HG03558 (cell line): Measurements from ENCODE around the gene POMGNT1.
"Not testable (repeated sequence)": the region's sequence is repeated elsewhere in the genome, so short reads cannot be mapped to it uniquely, and the experiment has no call there.

Experiments
- ATAC-seq: cut with Tn5 transposase; IDR thresholded peaks from one replicate; pipeline ENCODE4 v1.9.1; 2021; ENCODE audit warnings: moderate number of reproducible peaks; ENCODE audit not compliant: unreplicated experiment; ENCODE audit errors: extremely low read depth

Gene POMGNT1

GRCh38 chr1:46197964-46198811, at the start of gene POMGNT1:
TSS of gene POMGNT1 (minus strand) at chr1:46198434. CDS start at chr1:46197821, 613 bp downstream.
- peak; percentile 41 for ATAC-seq

- peak; percentile 86 for ATAC-seq
Observed at GRCh38 chr1:46247436-46248121, 49.3 kb upstream of the POMGNT1 start, which contains the start of gene RAD54L. TSS of gene RAD54L (plus strand) at chr1:46247763. CDS start at chr1:46248406, 643 bp downstream.

- ATAC-seq: peak; percentile 17
Observed at GRCh38 chr1:46246548-46247435, 48.6 kb upstream of the POMGNT1 start.

DNA sequence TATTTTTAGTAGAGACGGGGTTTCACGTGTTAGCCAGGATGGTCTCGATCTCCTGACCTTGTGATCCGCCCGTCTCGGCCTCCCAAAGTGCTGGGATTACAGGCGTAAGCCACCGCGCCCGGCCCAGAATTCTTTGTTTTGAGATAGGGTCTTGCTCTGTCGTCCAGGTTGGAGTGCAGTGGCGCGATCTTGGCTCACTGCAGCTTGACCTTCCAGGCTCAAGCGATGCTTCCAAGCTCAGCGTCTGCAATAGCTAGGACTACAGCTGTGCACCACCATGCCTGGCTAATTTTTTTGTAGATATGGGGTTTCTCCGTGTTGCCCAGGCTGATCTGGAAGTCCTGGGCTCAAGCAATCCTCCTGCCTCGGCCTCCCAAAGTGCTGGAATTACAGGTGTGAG, 47.9 kb upstream of the POMGNT1 start:
- ATAC-seq: not testable (repeated sequence)

DNA sequence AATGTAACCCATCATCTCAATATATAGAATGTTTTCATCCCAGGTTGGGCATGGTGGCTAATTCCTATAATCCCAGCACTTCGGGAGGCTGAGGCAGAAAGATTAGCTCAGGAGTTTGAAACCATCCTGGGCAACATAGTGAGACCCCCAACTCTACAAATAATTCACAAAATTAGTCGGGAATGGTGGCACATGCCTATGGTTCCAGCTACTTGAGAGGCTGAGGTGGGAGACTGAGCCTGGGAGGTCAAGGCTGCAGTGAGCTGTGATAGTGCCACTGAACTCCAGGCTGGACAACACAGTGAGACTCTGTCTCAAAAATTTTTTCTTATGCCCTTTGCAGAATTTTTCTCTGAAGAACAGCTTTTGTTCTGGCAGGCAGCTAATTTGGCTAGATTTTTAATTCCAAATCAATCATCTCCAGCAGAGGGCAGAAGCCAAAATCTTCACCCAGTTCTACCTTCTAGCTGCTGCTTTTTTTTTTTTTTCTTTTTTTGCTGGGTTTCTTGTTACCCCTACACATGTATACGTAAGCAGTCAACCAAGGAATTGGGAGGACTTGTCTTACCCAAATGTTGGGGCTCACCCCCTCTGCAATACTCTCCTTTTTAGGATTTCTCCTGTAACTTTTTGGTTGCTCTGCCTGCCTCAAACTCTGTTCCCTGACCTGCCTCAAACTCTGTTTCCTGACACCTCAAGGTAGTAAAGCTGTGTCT, 46.6 kb upstream of the POMGNT1 start:
- ATAC-seq: no peak

GRCh38 chr1:46243831-46244230, 45.6 kb upstream of the POMGNT1 start:
- not testable (repeated sequence) for ATAC-seq

GRCh38 chr1:46242918-46243317, 44.7 kb upstream of the POMGNT1 start:
- no peak for ATAC-seq

DNA sequence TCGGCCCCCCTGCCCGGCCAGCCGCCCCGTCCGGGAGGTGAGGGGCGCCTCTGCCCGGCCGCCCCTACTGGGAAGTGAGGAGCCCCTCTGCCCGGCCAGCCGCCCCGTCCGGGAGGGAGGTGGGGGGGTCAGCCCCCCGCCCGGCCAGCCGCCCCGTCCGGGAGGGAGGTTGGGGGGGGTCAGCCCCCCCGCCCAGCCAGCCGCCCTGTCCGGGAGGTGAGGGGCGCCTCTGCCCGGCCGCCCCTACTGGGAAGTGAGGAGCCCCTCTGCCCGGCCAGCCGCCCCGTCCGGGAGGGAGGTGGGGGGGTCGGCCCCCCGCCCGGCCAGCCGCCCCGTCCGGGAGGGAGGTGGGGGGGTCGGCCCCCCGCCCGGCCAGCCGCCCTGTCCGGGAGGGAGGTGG, 43.5 kb upstream of the POMGNT1 start:
- ATAC-seq: not testable (repeated sequence)

GRCh38 chr1:46238865-46239264, 40.6 kb upstream of the POMGNT1 start:
- ATAC-seq: not testable (repeated sequence)

DNA sequence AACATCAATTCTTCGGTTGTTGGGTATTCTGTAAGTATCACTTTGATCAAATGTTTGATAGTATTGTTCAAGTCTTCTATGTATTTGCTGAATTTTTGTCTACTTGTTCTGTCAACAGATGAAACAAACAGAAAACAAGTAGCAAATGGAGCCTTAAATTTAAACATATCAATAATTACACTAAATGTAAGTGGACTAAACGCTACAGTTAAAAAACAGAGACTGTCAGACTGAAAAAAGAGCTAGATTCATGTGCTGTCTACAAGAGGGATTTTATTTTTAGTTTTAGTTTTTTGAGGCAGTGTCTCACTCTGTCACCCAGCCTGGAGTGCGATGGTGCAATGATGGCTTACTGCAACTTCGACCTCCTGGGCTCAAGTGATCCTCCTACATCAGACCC, 38.6 kb upstream of the POMGNT1 start:
- ATAC-seq: no peak

- ATAC-seq: not testable (repeated sequence)
Observed at GRCh38 chr1:46231231-46231630, 33.0 kb upstream of the POMGNT1 start.

- no peak for ATAC-seq
Observed at GRCh38 chr1:46224966-46225365, 26.7 kb upstream of the POMGNT1 start.

DNA sequence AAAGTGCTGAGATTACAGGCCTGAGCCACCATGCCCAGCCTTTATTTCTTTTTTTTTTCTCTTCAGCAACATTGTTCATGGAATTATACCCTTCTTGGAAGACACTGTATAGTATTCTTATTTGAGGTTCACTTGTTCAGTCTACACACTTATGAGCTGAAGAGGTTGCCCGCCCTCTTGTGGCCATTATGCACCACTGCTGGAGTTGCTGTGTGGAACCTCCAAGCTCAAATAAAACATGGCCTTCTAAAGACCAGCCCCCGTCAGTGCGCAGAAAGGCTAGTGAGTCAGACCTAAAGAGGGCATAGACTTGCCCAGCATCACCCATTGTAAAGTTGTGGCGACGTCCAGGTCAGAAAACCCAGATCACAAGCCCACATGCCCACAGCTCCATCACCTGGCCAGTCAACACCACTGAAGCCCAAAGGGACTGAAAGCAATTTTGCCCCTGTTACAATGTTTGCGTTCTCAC, 25.3 kb upstream of the POMGNT1 start:
- ATAC-seq: no peak

DNA sequence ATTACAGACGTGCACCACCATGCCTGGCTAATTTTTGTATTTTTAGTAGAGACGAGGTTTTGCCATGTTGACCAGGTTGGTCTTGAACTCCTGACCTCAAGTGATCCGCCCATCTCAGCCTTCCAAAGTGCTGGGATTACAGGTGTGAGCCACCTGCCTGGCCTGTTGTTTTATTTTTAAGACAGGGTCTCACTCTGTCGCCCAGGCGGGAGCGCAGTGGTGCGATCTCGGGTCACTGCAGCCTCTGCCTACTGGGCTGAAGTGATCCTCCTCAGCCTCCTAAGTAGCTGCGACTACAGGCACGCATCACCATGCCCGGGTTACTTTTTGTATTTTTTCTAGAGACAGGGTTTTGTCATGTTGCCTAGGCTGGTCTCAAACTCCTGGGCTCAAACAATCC, 24.8 kb upstream of the POMGNT1 start:
- not testable (repeated sequence) for ATAC-seq

- ATAC-seq: no peak
Observed at GRCh38 chr1:46221749-46222148, 23.5 kb upstream of the POMGNT1 start.

DNA sequence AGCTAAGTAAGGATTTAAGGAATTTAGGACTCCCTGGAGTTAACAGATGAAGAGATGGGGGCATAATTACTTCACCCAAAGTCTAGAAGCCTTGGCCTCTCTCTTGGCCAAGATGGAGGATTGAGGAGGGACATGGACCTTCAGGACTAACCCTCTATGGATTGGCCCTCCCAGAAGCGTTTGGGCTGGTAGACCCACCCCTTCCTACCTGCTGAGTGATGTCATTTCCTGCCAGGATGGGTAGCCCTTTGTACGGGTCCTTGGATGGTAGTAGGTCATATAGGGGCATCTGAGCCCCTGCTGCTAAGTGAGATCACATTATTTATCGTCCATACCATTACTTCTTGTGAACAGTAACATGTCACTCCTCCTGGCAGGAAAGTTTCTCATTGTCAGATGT, 22.6 kb upstream of the POMGNT1 start:
- ATAC-seq: no peak

DNA sequence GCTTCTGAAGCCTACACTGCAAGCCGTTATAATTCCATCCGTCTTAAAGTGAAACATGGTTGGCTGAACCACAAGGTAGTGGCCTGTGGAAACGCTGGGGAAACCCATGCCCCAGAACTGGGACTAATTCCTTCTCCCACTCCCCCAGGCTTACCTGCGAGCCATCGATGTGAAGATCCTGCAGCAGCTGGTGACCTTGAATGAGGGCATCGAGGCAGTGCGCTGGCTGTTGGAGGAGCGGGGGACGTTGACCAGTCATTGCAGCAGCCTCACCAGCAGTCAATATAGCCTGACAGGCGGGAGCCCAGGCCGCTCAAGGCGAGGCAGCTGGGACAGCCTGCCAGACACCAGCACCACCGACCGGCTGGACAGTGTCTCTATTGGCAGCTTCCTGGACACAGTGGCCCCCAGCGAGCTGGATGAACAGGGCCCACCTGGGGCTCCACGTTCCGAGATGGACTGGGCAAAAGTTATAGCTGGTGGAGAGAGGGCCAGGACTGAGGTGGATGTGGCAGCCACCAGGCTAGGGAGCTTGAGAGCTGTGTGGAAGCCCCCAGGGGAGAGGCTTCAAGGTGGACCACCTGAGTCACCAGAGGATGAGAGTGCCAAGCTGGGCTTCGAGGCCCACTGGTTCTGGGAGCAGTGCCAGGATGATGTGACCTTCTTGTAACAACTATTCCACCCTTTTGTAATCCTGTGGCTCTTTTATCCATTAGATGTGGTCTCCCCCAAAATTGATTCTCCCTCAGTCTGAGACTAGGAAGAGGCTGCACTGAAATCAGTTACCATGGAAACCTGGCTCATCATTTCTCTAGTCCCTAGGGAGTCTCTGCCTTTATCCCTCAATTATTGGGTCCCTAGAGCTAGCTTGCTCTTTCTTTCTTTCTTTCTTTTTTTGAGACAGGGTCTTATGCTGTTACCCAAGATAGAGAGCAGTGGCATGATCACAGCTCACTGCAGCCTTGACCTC, 21.6 kb upstream of the POMGNT1 start:
- ATAC-seq: no peak

DNA sequence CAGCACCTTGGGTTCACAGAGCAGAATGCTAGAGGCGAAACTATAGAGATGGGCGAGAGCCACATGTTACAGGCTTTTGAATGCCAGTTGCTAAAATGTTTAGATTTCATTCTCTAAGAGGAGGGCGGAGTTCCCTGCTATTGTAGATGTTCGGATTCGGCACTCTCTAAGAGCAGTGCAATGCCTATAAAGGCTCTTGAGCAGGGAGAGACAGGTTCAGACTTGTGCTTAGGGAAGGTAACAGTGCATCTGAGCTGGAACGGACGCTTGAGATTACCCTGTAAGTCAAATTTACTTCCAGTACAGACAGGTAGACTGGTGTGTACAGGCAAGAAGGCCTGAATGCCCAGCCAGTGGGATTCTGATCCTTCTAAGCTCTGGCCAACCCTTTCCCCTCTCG, 20.2 kb upstream of the POMGNT1 start:
- no peak for ATAC-seq

DNA sequence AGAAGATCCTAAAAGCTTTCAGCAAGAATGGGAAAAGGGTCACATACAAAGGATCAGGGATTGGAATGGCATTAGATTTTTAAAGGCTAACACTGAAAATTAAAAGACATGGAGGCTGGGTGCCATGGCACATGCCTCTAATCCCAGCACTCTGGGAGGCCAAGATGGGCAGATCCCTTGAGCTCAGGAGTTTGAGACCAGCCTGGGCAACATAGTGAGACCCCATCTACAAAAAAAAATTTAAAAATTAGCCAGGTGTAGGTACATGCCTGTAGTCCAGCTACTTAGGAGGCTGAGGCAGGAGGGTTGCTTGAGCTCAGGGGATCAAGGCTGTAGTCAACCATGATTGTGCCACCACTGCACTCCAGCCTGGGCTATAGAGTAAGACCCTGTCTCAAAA, 17.3 kb upstream of the POMGNT1 start:
- no peak for ATAC-seq
